H9 (cell line): ENCODE results near the gene UBQLN3. TPM values are rescaled to one million over a fixed set of nuclear protein-coding genes. Genes with fewer than 3 reads are reported as not detected.

Source experiments
- DNase-seq: peaks from one replicate; pipeline ENCODE4 v3.0.0-alpha.2; 2017
- H2AFZ ChIP-seq: one replicate; pipeline ENCODE4 v1.6.1; 2013; ENCODE audit warnings: mild to moderate bottlenecking, low read length, control low read depth, moderate library complexity
- H2AK5ac ChIP-seq: 2 replicates; pipeline ENCODE4 v1.6.1; 2013; ENCODE audit warnings: low read length, control low read depth, mixed read lengths; ENCODE audit not compliant: insufficient read length
- H2BK120ac ChIP-seq: one replicate; pipeline ENCODE4 v1.6.1; 2013; ENCODE audit warnings: low read depth, mild to moderate bottlenecking, low read length, control low read depth, inconsistent platforms; ENCODE audit not compliant: poor library complexity, severe bottlenecking
- H2BK12ac ChIP-seq: 2 replicates; pipeline ENCODE4 v1.6.1; 2013; ENCODE audit warnings: low read length, control low read depth, mixed read lengths, low read depth; ENCODE audit not compliant: insufficient read length
- H2BK15ac ChIP-seq: 2 replicates; pipeline ENCODE4 v1.6.1; 2013; ENCODE audit warnings: low read depth, low read length, control low read depth
- H2BK20ac ChIP-seq: one replicate; pipeline ENCODE4 v1.6.1; 2013; ENCODE audit warnings: low read depth, mild to moderate bottlenecking, low read length, control low read depth, inconsistent platforms; ENCODE audit not compliant: poor library complexity, severe bottlenecking
- H2BK5ac ChIP-seq: 2 replicates; pipeline ENCODE4 v1.6.1; 2013; ENCODE audit warnings: low read length, control low read depth, mixed read lengths; ENCODE audit not compliant: insufficient read length
- H3K14ac ChIP-seq: 2 replicates; pipeline ENCODE4 v1.6.1; 2013; ENCODE audit warnings: low read length, control low read depth; ENCODE audit not compliant: insufficient read depth
- H3K18ac ChIP-seq: 2 replicates; pipeline ENCODE4 v1.6.1; 2013; ENCODE audit warnings: low read depth, mild to moderate bottlenecking, mixed read lengths, low read length, control low read depth; ENCODE audit not compliant: insufficient read length
- H3K23ac ChIP-seq: 2 replicates; pipeline ENCODE4 v1.6.1; 2013; ENCODE audit warnings: low read length, control low read depth, mixed read lengths, low read depth; ENCODE audit not compliant: insufficient read length
- H3K23me2 ChIP-seq: 2 replicates; pipeline ENCODE4 v1.6.1; 2013; ENCODE audit warnings: low read depth, mild to moderate bottlenecking, mixed read lengths, low read length, control low read depth; ENCODE audit not compliant: insufficient read length, poor library complexity, severe bottlenecking
- H3K27ac ChIP-seq: 2 replicates; pipeline ENCODE4 v1.5.1; 2013; ENCODE audit warnings: low read length, control low read depth, mixed read lengths, low read depth; ENCODE audit not compliant: insufficient read length
- H3K27me3 ChIP-seq: 2 replicates; pipeline ENCODE4 v1.6.1; 2013; ENCODE audit warnings: low read length, control low read depth, inconsistent platforms; ENCODE audit not compliant: insufficient read depth
- H3K4ac ChIP-seq: 2 replicates; pipeline ENCODE4 v1.6.1; 2013; ENCODE audit warnings: low read depth, mild to moderate bottlenecking, control low read depth, inconsistent platforms, low read length, moderate library complexity
- H3K4me1 ChIP-seq: 2 replicates; pipeline ENCODE4 v1.6.1; 2013; ENCODE audit warnings: low read length, control low read depth, inconsistent platforms; ENCODE audit not compliant: insufficient read depth
- H3K4me2 ChIP-seq: 2 replicates; pipeline ENCODE4 v1.6.1; 2013; ENCODE audit warnings: low read length, control low read depth, mixed read lengths; ENCODE audit not compliant: insufficient read length, insufficient read depth
- H3K56ac ChIP-seq: 2 replicates; pipeline ENCODE4 v1.6.1; 2013; ENCODE audit warnings: low read depth, mild to moderate bottlenecking, mixed read lengths, low read length, control low read depth; ENCODE audit not compliant: insufficient read length
- H3K79me1 ChIP-seq: 2 replicates; pipeline ENCODE4 v1.6.1; 2013; ENCODE audit warnings: low read depth, mild to moderate bottlenecking, moderate library complexity, low read length, control low read depth, inconsistent platforms; ENCODE audit not compliant: insufficient read depth, poor library complexity, severe bottlenecking
- H3K79me2 ChIP-seq: 2 replicates; pipeline ENCODE4 v1.6.1; 2013; ENCODE audit warnings: low read length, control low read depth, inconsistent platforms; ENCODE audit not compliant: insufficient read depth
- H3K9ac ChIP-seq: 2 replicates; pipeline ENCODE4 v1.6.1; 2013; ENCODE audit warnings: low read length, control low read depth, mixed read lengths; ENCODE audit not compliant: insufficient read length; ENCODE audit errors: extremely low read depth
- H3K9me3 ChIP-seq: one replicate; pipeline ENCODE4 v1.6.1; 2013; ENCODE audit warnings: low read depth, low read length, inconsistent platforms; ENCODE audit not compliant: control insufficient read depth
- H3T11ph ChIP-seq: one replicate; pipeline ENCODE4 v1.6.1; 2013; ENCODE audit warnings: mild to moderate bottlenecking, low read length, control low read depth, inconsistent platforms
- H4K20me1 ChIP-seq: one replicate; pipeline ENCODE4 v1.6.1; 2013; ENCODE audit not compliant: control insufficient read depth, insufficient read length, insufficient read depth
- H4K5ac ChIP-seq: 2 replicates; pipeline ENCODE4 v1.6.1; 2013; ENCODE audit warnings: low read depth, mild to moderate bottlenecking, mixed read lengths, low read length, control low read depth; ENCODE audit not compliant: insufficient read length
- H4K8ac ChIP-seq: replicated peaks from 2 replicates; pipeline ENCODE4 v1.6.1; 2013; ENCODE audit warnings: low read length, control low read depth, mixed read lengths, low read depth; ENCODE audit not compliant: insufficient read length
- H4K91ac ChIP-seq: 2 replicates; pipeline ENCODE4 v1.6.1; 2013; ENCODE audit warnings: low read depth, mild to moderate bottlenecking, moderate library complexity, mixed read lengths, low read length, control low read depth; ENCODE audit not compliant: insufficient read length
- H3K27ac Mint-ChIP-seq, 3 experiments: 2 replicates in 2 of 3; 3 replicates in 1 of 3; pipeline ENCODE4 v1.8.0; 2020 to 2021; ENCODE audit warnings: mixed read lengths in 3 of 3, mild to moderate bottlenecking in 1 of 3, moderate library complexity in 1 of 3
- H3K27me3 Mint-ChIP-seq: 2 replicates; pipeline ENCODE4 v1.8.0; 2021; ENCODE audit warnings: low read depth, mild to moderate bottlenecking, moderate library complexity, mixed read lengths
- H3K36me3 Mint-ChIP-seq, 3 experiments: 2 replicates in 2 of 3; 3 replicates in 1 of 3; pipeline ENCODE4 v1.8.0; 2020 to 2021; ENCODE audit warnings: low read depth in 3 of 3, mixed read lengths in 3 of 3; ENCODE audit not compliant: insufficient read depth in 1 of 3
- H3K4me1 Mint-ChIP-seq, 2 experiments: 2 replicates each; pipeline ENCODE4 v1.8.0; 2020; ENCODE audit warnings: mixed read lengths in 2 of 2
- H3K4me3 Mint-ChIP-seq, 2 experiments: 2 replicates in 1 of 2; 3 replicates in 1 of 2; pipeline ENCODE4 v1.8.0; 2020 to 2021; ENCODE audit warnings: mild to moderate bottlenecking in 2 of 2, mixed read lengths in 2 of 2, moderate library complexity in 1 of 2
- H3K9me3 Mint-ChIP-seq, 2 experiments: 2 replicates in 1 of 2; 3 replicates in 1 of 2; pipeline ENCODE4 v1.8.0; 2020; ENCODE audit warnings: mild to moderate bottlenecking in 2 of 2, mixed read lengths in 2 of 2, moderate library complexity in 1 of 2
- CTCF ChIP-seq: fragments of 200-600 bp; sonication (generic); conservative IDR thresholded peaks from 3 replicates; pipeline ENCODE4 v1.8.0; 2021; ENCODE audit warnings: antibody characterized with exemption, mild to moderate bottlenecking
- WGBS: extraction: QIAGEN DNeasy Blood & Tissue Kit; methylation state at CpG from one replicate; pipeline ENCODE4 v1.1.7; 2013; ENCODE audit warnings: missing lambda C conversion rate, low lambda C conversion rate, mixed read lengths; ENCODE audit not compliant: insufficient read length; ENCODE audit errors: extremely low coverage; 5-methylcytosine and 5-hydroxymethylcytosine counted together
- total RNA-seq: library from RNA; stranded (reverse); gene quantifications from 2 replicates; pipeline ENCODE4 v1.2.1, GENCODE V29; 2021

Gene UBQLN3
- total RNA-seq, 1 experiment from 2014 or later, result not detected

GRCh38 chr11:5531053-5531831 is 21.5 kb upstream of the UBQLN3 start:
- H3K27ac Mint-ChIP-seq, result peak overlapping the region in 2 of 3 experiments; percentile 21 to 29; a peak in 1 of 7 replicates

More at GRCh38 chr11:5531053-5531831, 21.5 kb upstream of the UBQLN3 start:
- H4K91ac ChIP-seq, result no peak overlapping the region
- no peak for TF ChIP-seq CTCF
- no peak overlapping the region for H3K14ac ChIP-seq
- no peak overlapping the region for H3K4me2 ChIP-seq
- DNase-seq, result no peak
- no peaks in the 10 kb centered on the region for H3K4me1 ChIP-seq
- H4K20me1 ChIP-seq, result no peaks in the 10 kb centered on the region
- no peak overlapping the region for H2BK5ac ChIP-seq
- no peaks in the 10 kb centered on the region for H3K23me2 ChIP-seq
- no peak overlapping the region for H2AK5ac ChIP-seq
- no peak overlapping the region for H4K8ac ChIP-seq
- H3K79me2 ChIP-seq, result no peaks in the 10 kb centered on the region
- Mint-ChIP-seq H3K36me3 (no peaks in the 10 kb centered on the region), H3K4me1 (no peaks in the 10 kb centered on the region), H3K27me3 (peaks cover 19% of the 10 kb centered on the region), H3K9me3 (no peaks in the 10 kb centered on the region), H3K4me3 (no peak overlapping the region)
- H3K27ac ChIP-seq, result no peak overlapping the region
- no peak overlapping the region for H3K9ac ChIP-seq
- H3K4ac ChIP-seq, result no peak overlapping the region
- H3K9me3 ChIP-seq, result no peaks in the 10 kb centered on the region
- H3K18ac ChIP-seq, result no peak overlapping the region
- H2BK12ac ChIP-seq, result no peak overlapping the region
- no peak overlapping the region for H2BK20ac ChIP-seq
- H2BK15ac ChIP-seq, result no peak overlapping the region
- no peak overlapping the region for H4K5ac ChIP-seq
- H3K23ac ChIP-seq, result no peak overlapping the region
- no peak overlapping the region for H3K56ac ChIP-seq
- no peaks in the 10 kb centered on the region for H3K27me3 ChIP-seq
- H3T11ph ChIP-seq, result no peak overlapping the region
- H2BK120ac ChIP-seq, result no peak overlapping the region
- H3K79me1 ChIP-seq, result no peaks in the 10 kb centered on the region
- no peak overlapping the region for H2AFZ ChIP-seq
- no CpG with 5 or more reads among the region's 2 CpGs for WGBS
